Panc1 (cell line): Measurements from ENCODE around the gene PCNX1. TPM values are rescaled to one million over a fixed set of nuclear protein-coding genes. Genes with fewer than 3 reads are reported as not detected.

ENCODE experiments used
- ATAC-seq: fragments of 200-7000 bp; cut with Tn5 transposase; 2 replicates; pipeline ENCODE4 v1.9.1; 2020; ENCODE audit warnings: mild to moderate bottlenecking, moderate library complexity
- BruUV-seq: library from RNA; stranded (reverse); fragments of 400-500 nt; replicated peaks from 2 replicates; lab custom pipeline; 2021; lab: Mats Ljungman, UMichigan
- CTCF ChIA-PET: fragments of 300-600 bp; sonication (Branson Sonifier 250); formaldehyde crosslinking; loops from one replicate; lab custom pipeline; 2022; ENCODE audit warnings: antibody characterized with exemption; lab: Charles Lee
- POLR2A ChIA-PET: fragments of 300-600 bp; sonication (Branson Sonifier 250); formaldehyde crosslinking; loops from one replicate; lab custom pipeline; 2022; ENCODE audit warnings: antibody characterized with exemption; lab: Charles Lee
- DNase-seq: peaks from one replicate; pipeline ENCODE4 v3.0.0-alpha.2; 2010; ENCODE audit warnings: low read depth, low spot score
- H3K27ac ChIP-seq: 2 replicates; pipeline ENCODE4 v1.5.1; 2011; ENCODE audit warnings: mild to moderate bottlenecking, low read length, inconsistent platforms
- H3K27me3 ChIP-seq: fragments of 200-500 bp; sonication (Bioruptor generic); 2 replicates; pipeline ENCODE4 v1.6.0; 2014; ENCODE audit warnings: low read length, inconsistent platforms; ENCODE audit not compliant: control insufficient read depth, insufficient read depth
- H3K36me3 ChIP-seq: fragments of 200-500 bp; sonication (Bioruptor generic); 2 replicates; pipeline ENCODE4 v1.5.1; 2014; ENCODE audit warnings: inconsistent platforms, mild to moderate bottlenecking, low read length, moderate library complexity; ENCODE audit not compliant: control insufficient read depth, insufficient read depth
- H3K4me1 ChIP-seq: 2 replicates; pipeline ENCODE4 v1.5.1; 2011; ENCODE audit warnings: inconsistent platforms, mild to moderate bottlenecking, low read length, moderate library complexity; ENCODE audit not compliant: control insufficient read depth, insufficient read depth
- H3K4me3 ChIP-seq, 2 experiments: 2 replicates each; pipeline ENCODE4 v1.5.1; 2011 to 2012; ENCODE audit warnings: low read depth in 2 of 2, low read length in 2 of 2, mild to moderate bottlenecking in 2 of 2, inconsistent platforms in 1 of 2, moderate library complexity in 1 of 2
- H3K9me3 ChIP-seq: fragments of 200-500 bp; sonication (Bioruptor generic); 2 replicates; pipeline ENCODE4 v1.5.1; 2014; ENCODE audit warnings: low read depth, mild to moderate bottlenecking, inconsistent platforms, low read length, moderate library complexity; ENCODE audit not compliant: control insufficient read depth, insufficient read depth
- CTCF ChIP-seq: fragments of 450-650 bp; IDR thresholded peaks from 2 replicates; pipeline ENCODE4 v1.5.1; 2017; ENCODE audit warnings: mild to moderate bottlenecking
- POLR2AphosphoS5 ChIP-seq: IDR thresholded peaks from 2 replicates; pipeline ENCODE4 v1.6.1; 2012; ENCODE audit warnings: mild to moderate bottlenecking, low read depth, low read length, moderate library complexity
- REST ChIP-seq, 2 experiments: IDR thresholded peaks; 2 replicates each; pipeline ENCODE4 v1.6.1; 2011 to 2012; ENCODE audit warnings: low read depth in 2 of 2, control low read depth in 1 of 2, low read length in 1 of 2, mild to moderate bottlenecking in 1 of 2, moderate library complexity in 1 of 2; ENCODE audit not compliant: insufficient read depth in 1 of 2
- SIN3A ChIP-seq: IDR thresholded peaks from 2 replicates; pipeline ENCODE4 v1.6.1; 2012; ENCODE audit warnings: low read depth, mild to moderate bottlenecking, low read length, moderate library complexity, borderline replicate concordance; ENCODE audit not compliant: insufficient read depth
- TCF7L2 ChIP-seq: IDR thresholded peaks from 2 replicates; pipeline ENCODE4 v1.6.1; 2011; ENCODE audit warnings: mild to moderate bottlenecking, low read depth, low read length, inconsistent platforms
- in situ Hi-C: cut with HindIII; loops from 2 replicates; pipeline ENCODE4 v1.10.0; 2016; ENCODE audit warnings: low sequenced_read_pairs, low pct_unique_long_range_greater_than_20kb
- intact Hi-C: fragments of 100-400 bp; cut with micrococcal nuclease; formaldehyde crosslinking; loops from one replicate; pipeline ENCODE4 v1.10.0; 2022; ENCODE audit not compliant: unreplicated experiment
- total RNA-seq: library from RNA; stranded (reverse); gene quantifications from one replicate; pipeline ENCODE4 v1.2.1, GENCODE V29; 2021; ENCODE audit not compliant: unreplicated experiment

The PCNX1 gene
- total RNA-seq, 1 experiment from 2014 or later = 30.5 TPM

DNA sequence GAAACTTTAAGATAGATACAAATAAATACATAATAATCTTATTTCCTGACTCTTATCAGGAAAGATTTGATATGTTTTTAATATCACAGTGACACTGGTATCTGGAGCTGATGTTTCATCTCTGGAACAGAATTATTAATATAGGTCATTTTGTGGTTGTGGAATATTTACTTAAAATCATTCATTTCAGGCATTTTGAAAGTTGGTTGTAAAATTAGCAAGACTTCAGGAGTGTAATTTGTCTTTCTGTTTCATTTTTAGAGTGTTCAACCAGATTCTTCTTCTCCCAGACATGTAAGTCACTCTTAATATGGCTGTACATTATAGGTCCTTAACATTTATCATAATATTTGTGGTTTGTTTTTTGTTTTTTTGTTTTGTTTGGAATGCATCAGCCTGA is 115.7 kb downstream of the PCNX1 start:
- in situ Hi-C loops (no loop called here), intact Hi-C loops (no loop called here)
- CTCF ChIA-PET = no interaction called here
- no peaks in the 10 kb centered on the region for H3K9me3 ChIP-seq
- DNase-seq (no peak), ATAC-seq (no peak)
- no peak for TF ChIP-seq POLR2AphosphoS5
- no peak for TF ChIP-seq CTCF
- TF ChIP-seq REST (IDR thresholded peaks at IDR 0.05; ENCODE audit: insufficient read depth in 1 of 2, low read depth in 2 of 2, low read length in 1 of 2) = no peak
- TF ChIP-seq SIN3A = no peak
- no peak for TF ChIP-seq TCF7L2
- no peaks in the 10 kb centered on the region for H3K27me3 ChIP-seq
- POLR2A ChIA-PET = no interaction called here
- H3K4me1 ChIP-seq = no peaks in the 10 kb centered on the region
- no TSS peak for BruUV-seq
- H3K4me3 ChIP-seq = no peak overlapping the region
- H3K27ac ChIP-seq = no peak overlapping the region; the same call in 1 of the 2 replicates
- H3K36me3 ChIP-seq = peaks cover 3% of the 10 kb centered on the region; the same call in 1 of the 2 replicates

DNA sequence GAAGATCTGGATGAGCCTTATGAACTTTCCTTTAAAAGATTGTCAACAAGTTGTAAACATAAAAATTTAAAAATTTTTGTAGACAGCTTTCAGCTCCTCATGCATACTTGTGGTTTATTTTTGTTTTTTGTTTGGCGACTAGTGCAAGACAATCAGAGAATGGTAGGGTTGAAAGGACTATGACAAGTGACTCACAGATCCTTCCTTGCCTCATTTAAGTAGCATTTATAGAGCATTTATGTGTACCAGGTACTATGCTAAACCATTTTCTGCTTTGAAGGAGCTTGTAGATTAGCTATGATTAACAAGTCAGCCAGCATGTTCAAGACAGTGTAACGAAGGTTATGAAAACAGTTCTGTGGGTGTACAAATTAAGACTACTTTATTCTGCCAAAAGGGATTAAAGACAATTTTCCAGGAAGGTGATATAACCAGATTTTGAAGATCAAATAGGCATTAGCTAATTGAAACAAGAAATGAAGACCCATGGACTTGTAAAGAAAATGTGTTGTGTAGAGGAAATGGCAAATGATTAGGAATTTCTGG is 122.0 kb downstream of the PCNX1 start:
- ATAC-seq (no peak), DNase-seq (no peak)
- no TSS peak for BruUV-seq
- H3K4me3 ChIP-seq = no peak overlapping the region
- TF ChIP-seq SIN3A (no peak), TCF7L2 (no peak), POLR2AphosphoS5 (no peak), CTCF (no peak), REST (IDR thresholded peaks at IDR 0.05; ENCODE audit: insufficient read depth in 1 of 2, low read depth in 2 of 2, low read length in 1 of 2) (no peak)
- H3K4me1 ChIP-seq = no peaks in the 10 kb centered on the region
- H3K9me3 ChIP-seq = no peaks in the 10 kb centered on the region
- H3K27me3 ChIP-seq = no peaks in the 10 kb centered on the region
- peaks cover 13% of the 10 kb centered on the region; the same call in 1 of the 2 replicates for H3K36me3 ChIP-seq
- ChIA-PET POLR2A (no interaction called here), CTCF (no interaction called here)
- no peak overlapping the region for H3K27ac ChIP-seq
- in situ Hi-C loops (no loop called here), intact Hi-C loops (no loop called here)
